Measurements from ENCODE around the gene ITSN2. TPM values are rescaled to one million over a fixed set of nuclear protein-coding genes. Genes with fewer than 3 reads are reported as not detected.

ITSN2 gene
- polyA plus RNA-seq, 1 donor from 2014 or later = 10.6 TPM

DNA sequence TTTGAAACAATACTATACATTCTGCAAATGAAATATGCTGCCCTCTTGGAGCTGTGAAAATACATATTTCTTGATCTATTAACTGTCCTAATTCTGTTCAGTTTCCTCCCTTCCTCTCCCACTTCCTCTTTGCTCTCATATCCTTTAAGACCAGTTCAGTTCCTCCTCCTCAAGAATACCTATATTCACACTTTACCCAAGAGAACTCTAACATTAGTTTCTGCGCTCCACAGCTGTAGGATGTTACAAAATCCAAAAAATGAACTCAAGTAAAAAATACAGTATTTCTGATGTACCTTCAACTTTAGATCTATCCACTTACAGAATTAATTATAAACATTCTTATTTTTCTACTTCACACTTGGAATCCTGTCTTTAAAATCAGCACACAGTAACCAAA is 5.4 kb downstream of the ITSN2 start:
- peaks cover 4% of the 10 kb centered on the region for H3K79me2 ChIP-seq (replicated peaks; ENCODE audit: insufficient read depth, low read length)
- no peaks in the 10 kb centered on the region for H3K9me3 ChIP-seq (ENCODE audit: low read length)
- no peak overlapping the region for H3K9ac ChIP-seq (ENCODE audit: low read length)
- H3K9me2 ChIP-seq (ENCODE audit: insufficient read depth, low read length) = no peaks in the 10 kb centered on the region
- H4K20me1 ChIP-seq (ENCODE audit: insufficient read depth) = no peaks in the 10 kb centered on the region
- H3K4me3 ChIP-seq (ENCODE audit: low read length) = no peak overlapping the region
- no peak overlapping the region for H3K27ac ChIP-seq (ENCODE audit: low read length)
- no peak overlapping the region for H3K4me2 ChIP-seq (ENCODE audit: low read length)
- no peak for TF ChIP-seq POLR2AphosphoS5 (IDR thresholded peaks at IDR 0.05)
- TF ChIP-seq TAF1 (IDR thresholded peaks at IDR 0.05; ENCODE audit: low read depth) = no peak
- no peak for TF ChIP-seq EP300 (conservative IDR thresholded peaks at IDR 0.05; ENCODE audit: poor library complexity, severe bottlenecking)
- no peaks in the 10 kb centered on the region for H3F3A ChIP-seq (ENCODE audit: insufficient read depth, low read length, poor library complexity, severe bottlenecking)
- H3K27me3 ChIP-seq (ENCODE audit: insufficient read depth, low read depth, low read length) = peaks cover 11% of the 10 kb centered on the region
- no peak overlapping the region for H2AFZ ChIP-seq (ENCODE audit: low read depth, low read length)
- H3K36me3 ChIP-seq (ENCODE audit: insufficient read depth, low read length) = no peaks in the 10 kb centered on the region

- Histone ChIP-seq H3K4me3 (ENCODE audit: low read length) (no peak overlapping the region), H3K9ac (ENCODE audit: low read length) (no peak overlapping the region), H3K27me3 (ENCODE audit: insufficient read depth, low read depth, low read length) (peaks cover 7% of the 10 kb centered on the region), H4K20me1 (ENCODE audit: insufficient read depth) (no peaks in the 10 kb centered on the region), H3F3A (ENCODE audit: insufficient read depth, low read length, poor library complexity, severe bottlenecking) (no peaks in the 10 kb centered on the region), H3K4me2 (ENCODE audit: low read length) (no peak overlapping the region), H3K36me3 (ENCODE audit: insufficient read depth, low read length) (no peaks in the 10 kb centered on the region), H2AFZ (ENCODE audit: low read depth, low read length) (no peak overlapping the region), H3K9me2 (ENCODE audit: insufficient read depth, low read length) (no peaks in the 10 kb centered on the region), H3K9me3 (ENCODE audit: low read length) (no peaks in the 10 kb centered on the region), H3K79me2 (replicated peaks; ENCODE audit: insufficient read depth, low read length) (peaks cover 4% of the 10 kb centered on the region), H3K27ac (ENCODE audit: low read length) (no peak overlapping the region)
- TF ChIP-seq RAD21 (conservative IDR thresholded peaks at IDR 0.05) (no peak), SMC3 (conservative IDR thresholded peaks at IDR 0.05; ENCODE audit: poor library complexity) (no peak), EZH2 (IDR thresholded peaks at IDR 0.05; ENCODE audit: borderline replicate concordance, insufficient read depth, low read length, poor library complexity, severe bottlenecking) (no peak), EP300 (conservative IDR thresholded peaks at IDR 0.05; ENCODE audit: poor library complexity, severe bottlenecking) (no peak), MXI1 (conservative IDR thresholded peaks at IDR 0.05; ENCODE audit: poor library complexity, severe bottlenecking) (no peak), POLR2AphosphoS5 (IDR thresholded peaks at IDR 0.05) (no peak), REST (IDR thresholded peaks at IDR 0.05; ENCODE audit: borderline replicate concordance) (no peak), TAF1 (IDR thresholded peaks at IDR 0.05; ENCODE audit: low read depth) (no peak), CTCF (IDR thresholded peaks at IDR 0.05; ENCODE audit: poor library complexity, severe bottlenecking) (no peak)
Observed at GRCh38 chr2:24354395-24354794, 5.9 kb downstream of the ITSN2 start.

- Histone ChIP-seq H3K4me3 (ENCODE audit: low read length) (no peak overlapping the region), H2AFZ (ENCODE audit: low read depth, low read length) (no peak overlapping the region), H3K27ac (ENCODE audit: low read length) (no peak overlapping the region), H3K9me2 (ENCODE audit: insufficient read depth, low read length) (no peaks in the 10 kb centered on the region), H3K9me3 (ENCODE audit: low read length) (no peaks in the 10 kb centered on the region), H3K4me2 (ENCODE audit: low read length) (no peak overlapping the region), H4K20me1 (ENCODE audit: insufficient read depth) (no peaks in the 10 kb centered on the region), H3K27me3 (ENCODE audit: insufficient read depth, low read depth, low read length) (peaks cover 3% of the 10 kb centered on the region), H3K36me3 (ENCODE audit: insufficient read depth, low read length) (no peaks in the 10 kb centered on the region), H3K9ac (ENCODE audit: low read length) (no peak overlapping the region), H3F3A (ENCODE audit: insufficient read depth, low read length, poor library complexity, severe bottlenecking) (no peaks in the 10 kb centered on the region), H3K79me2 (replicated peaks; ENCODE audit: insufficient read depth, low read length) (peaks cover 4% of the 10 kb centered on the region)
- TF ChIP-seq RAD21 (conservative IDR thresholded peaks at IDR 0.05) = no peak
- TF ChIP-seq POLR2AphosphoS5 (IDR thresholded peaks at IDR 0.05) = no peak
- no peak for TF ChIP-seq EZH2 (IDR thresholded peaks at IDR 0.05; ENCODE audit: borderline replicate concordance, insufficient read depth, low read length, poor library complexity, severe bottlenecking)
- no peak for TF ChIP-seq MXI1 (conservative IDR thresholded peaks at IDR 0.05; ENCODE audit: poor library complexity, severe bottlenecking)
- no peak for TF ChIP-seq TAF1 (IDR thresholded peaks at IDR 0.05; ENCODE audit: low read depth)
- TF ChIP-seq CTCF (IDR thresholded peaks at IDR 0.05; ENCODE audit: poor library complexity, severe bottlenecking) = no peak
- TF ChIP-seq SMC3 (conservative IDR thresholded peaks at IDR 0.05; ENCODE audit: poor library complexity) = no peak
- no peak for TF ChIP-seq EP300 (conservative IDR thresholded peaks at IDR 0.05; ENCODE audit: poor library complexity, severe bottlenecking)
- TF ChIP-seq REST (IDR thresholded peaks at IDR 0.05; ENCODE audit: borderline replicate concordance) = no peak
Observed at GRCh38 chr2:24353973-24354372, 6.4 kb downstream of the ITSN2 start.
